H1 (cell line): Measurements from ENCODE around the gene GAS2. TPM values are rescaled to one million over a fixed set of nuclear protein-coding genes. Genes with fewer than 3 reads are reported as not detected.
A peak's percentile ranks its signal among the peaks of the same experiment; 100 is the strongest.

Source experiments
- CTCF ChIA-PET: fragments of 300-600 bp; sonication (Branson Sonifier 250); formaldehyde crosslinking; loops from one replicate; lab custom pipeline; 2021; ENCODE audit not compliant: partially characterized antibody; lab: Charles Lee
- POLR2A ChIA-PET: fragments of 300-600 bp; sonication (Branson Sonifier 250); formaldehyde crosslinking; loops from one replicate; lab custom pipeline; 2021; ENCODE audit warnings: inconsistent platforms; ENCODE audit not compliant: partially characterized antibody; lab: Charles Lee
- DNase-seq, 2 experiments: peaks; one replicate each; pipeline versions ENCODE4 v3.0.0 to v3.0.0-alpha.2; 2010 to 2022; ENCODE audit warnings: low spot score in 2 of 2, low read depth in 1 of 2, mixed read lengths in 1 of 2
- FAIRE-seq: peaks from 2 replicates; lab custom pipeline; 2011; peaks lifted over from hg19 to GRCh38; lab: Jason Lieb, UNC
- H2AFZ ChIP-seq: 2 replicates; pipeline ENCODE4 v1.8.1; 2012; ENCODE audit warnings: low read length, inconsistent platforms
- H2AK5ac ChIP-seq: 2 replicates; pipeline ENCODE4 v1.6.1; 2013; ENCODE audit warnings: low read depth, low read length
- H2BK120ac ChIP-seq: replicated peaks from 2 replicates; pipeline ENCODE3; 2013; ENCODE audit warnings: low read depth, low read length, inconsistent platforms
- H2BK12ac ChIP-seq: 2 replicates; pipeline ENCODE4 v1.6.1; 2013; ENCODE audit warnings: low read depth, low read length
- H2BK15ac ChIP-seq: 2 replicates; pipeline ENCODE4 v1.6.1; 2013; ENCODE audit warnings: low read length
- H2BK20ac ChIP-seq: 2 replicates; pipeline ENCODE4 v1.6.1; 2013; ENCODE audit warnings: low read length
- H2BK5ac ChIP-seq: 2 replicates; pipeline ENCODE4 v1.6.1; 2013; ENCODE audit warnings: low read depth, low read length
- H3K14ac ChIP-seq: 2 replicates; pipeline ENCODE4 v1.6.1; 2013; ENCODE audit warnings: inconsistent platforms; ENCODE audit not compliant: insufficient read length
- H3K18ac ChIP-seq: 2 replicates; pipeline ENCODE4 v1.6.1; 2013; ENCODE audit warnings: low read length; ENCODE audit errors: extremely low read depth
- H3K23ac ChIP-seq: 2 replicates; pipeline ENCODE4 v1.6.1; 2013; ENCODE audit warnings: inconsistent platforms; ENCODE audit not compliant: insufficient read length
- H3K23me2 ChIP-seq: 2 replicates; pipeline ENCODE4 v1.6.1; 2013; ENCODE audit warnings: low read depth, low read length
- H3K27ac ChIP-seq: 2 replicates; pipeline ENCODE4 v1.6.1; 2011; ENCODE audit warnings: low read depth, low read length, inconsistent platforms
- H3K27me3 ChIP-seq, 4 experiments: replicated peaks in 1 of 4; 1 replicate in 1 of 4; 2 replicates in 3 of 4; pipeline versions ENCODE4 v1.6.1 to v1.8.1; 2011 to 2013; ENCODE audit warnings: low read length in 3 of 4, mild to moderate bottlenecking in 3 of 4, inconsistent platforms in 2 of 4, mixed read lengths in 2 of 4, moderate library complexity in 1 of 4; ENCODE audit not compliant: control insufficient read depth in 3 of 4, insufficient read depth in 3 of 4; ENCODE audit errors: extremely low read depth in 1 of 4
- H3K36me3 ChIP-seq, 4 experiments: 2 replicates each; pipeline versions ENCODE4 v1.6.1 to v1.8.1; 2011 to 2013; ENCODE audit warnings: mild to moderate bottlenecking in 4 of 4, low read length in 3 of 4, moderate library complexity in 2 of 4, control low read depth in 1 of 4, inconsistent platforms in 1 of 4; ENCODE audit not compliant: insufficient read depth in 4 of 4, control insufficient read depth in 2 of 4
- H3K4ac ChIP-seq: replicated peaks from 2 replicates; pipeline ENCODE3; 2013; ENCODE audit warnings: low read length, low read depth, mixed read lengths, inconsistent platforms; ENCODE audit not compliant: insufficient read length
- H3K4me1 ChIP-seq, 4 experiments: replicated peaks in 1 of 4; 1 replicate in 1 of 4; 2 replicates in 3 of 4; pipeline versions ENCODE4 v1.6.1 to v1.8.1; 2011 to 2013; ENCODE audit warnings: low read length in 3 of 4, inconsistent platforms in 2 of 4, mixed read lengths in 1 of 4; ENCODE audit not compliant: insufficient read depth in 4 of 4, control insufficient read depth in 3 of 4
- H3K4me2 ChIP-seq, 2 experiments: 2 replicates each; pipeline versions ENCODE4 v1.6.1 to v1.8.1; 2011 to 2013; ENCODE audit warnings: low read depth in 2 of 2, low read length in 2 of 2, control low read depth in 1 of 2, inconsistent platforms in 1 of 2, mild to moderate bottlenecking in 1 of 2; ENCODE audit not compliant: insufficient read depth in 1 of 2
- H3K4me3 ChIP-seq, 4 experiments: fragments of 200-600, 300-600 bp in 1 of 4; sonication (generic), shearing (Covaris generic), sonication (Bioruptor Twin) in 1 of 4; 2 replicates each; pipeline versions ENCODE4 v1.5.1 to v1.8.1; 2011 to 2016; ENCODE audit warnings: low read length in 4 of 4, low read depth in 3 of 4, control low read depth in 2 of 4, inconsistent platforms in 2 of 4, mild to moderate bottlenecking in 2 of 4, mixed read lengths in 1 of 4, moderate library complexity in 1 of 4; ENCODE audit not compliant: insufficient read depth in 2 of 4; ENCODE audit errors: extremely low read depth in 1 of 4
- H3K56ac ChIP-seq: replicated peaks from 2 replicates; pipeline ENCODE3; 2013; ENCODE audit warnings: low read depth, mild to moderate bottlenecking, mixed read lengths, low read length, inconsistent platforms; ENCODE audit not compliant: insufficient read length
- H3K79me1 ChIP-seq: 2 replicates; pipeline ENCODE4 v1.6.1; 2013; ENCODE audit warnings: low read depth, low read length, control low read depth
- H3K79me2 ChIP-seq, 2 experiments: 2 replicates each; pipeline versions ENCODE4 v1.6.1 to v1.8.1; 2012 to 2013; ENCODE audit warnings: low read length in 2 of 2, mild to moderate bottlenecking in 2 of 2, inconsistent platforms in 1 of 2; ENCODE audit not compliant: insufficient read depth in 2 of 2, control insufficient read depth in 1 of 2
- H3K9ac ChIP-seq, 4 experiments: replicated peaks in 1 of 4; 1 replicate in 1 of 4; 2 replicates in 3 of 4; pipeline versions ENCODE4 v1.6.1 to v1.8.1; 2011 to 2013; ENCODE audit warnings: low read depth in 3 of 4, low read length in 3 of 4, control low read depth in 2 of 4, mild to moderate bottlenecking in 2 of 4, moderate library complexity in 2 of 4, inconsistent platforms in 1 of 4; ENCODE audit errors: extremely low read depth in 1 of 4
- H3K9me3 ChIP-seq, 2 experiments: 2 replicates each; pipeline versions ENCODE4 v1.6.1 to v1.8.1; 2012 to 2013; ENCODE audit warnings: mild to moderate bottlenecking in 2 of 2, moderate library complexity in 2 of 2, control low read depth in 1 of 2, inconsistent platforms in 1 of 2, low read depth in 1 of 2, low read length in 1 of 2, mixed read lengths in 1 of 2; ENCODE audit not compliant: insufficient read depth in 2 of 2
- H4K20me1 ChIP-seq, 2 experiments: replicated peaks in 1 of 2; 2 replicates each; pipeline versions ENCODE3 to v1.8.1; 2011 to 2013; ENCODE audit warnings: inconsistent platforms in 2 of 2, low read length in 2 of 2, mild to moderate bottlenecking in 1 of 2; ENCODE audit not compliant: insufficient read depth in 2 of 2, control insufficient read depth in 1 of 2
- H4K5ac ChIP-seq: 2 replicates; pipeline ENCODE4 v1.6.1; 2013; ENCODE audit warnings: low read length, low read depth, mixed read lengths, inconsistent platforms; ENCODE audit not compliant: insufficient read length
- H4K8ac ChIP-seq: 2 replicates; pipeline ENCODE4 v1.8.0; 2013; ENCODE audit warnings: mild to moderate bottlenecking, moderate library complexity, low read length, inconsistent platforms; ENCODE audit not compliant: insufficient read depth; ENCODE audit errors: extremely low read depth
- H4K91ac ChIP-seq: replicated peaks from 2 replicates; pipeline ENCODE3; 2013; ENCODE audit warnings: low read length, mixed read lengths, inconsistent platforms; ENCODE audit not compliant: insufficient read length
- ASH2L ChIP-seq: fragments of 200-600, 300-600 bp; sonication (generic); IDR thresholded peaks from one replicate; pipeline ENCODE4 v1.7.1; 2017; ENCODE audit warnings: low read length
- BCL11A ChIP-seq, 2 experiments: IDR thresholded peaks; one replicate each; pipeline ENCODE4 v1.6.1; 2011; ENCODE audit warnings: low read depth in 2 of 2, low read length in 2 of 2, mild to moderate bottlenecking in 2 of 2
- BRCA1 ChIP-seq: IDR thresholded peaks from 2 replicates; pipeline ENCODE4 v1.6.1; 2012; ENCODE audit warnings: low read depth, low read length, improper control_type of control experiment
- CBX8 ChIP-seq: fragments of 300-800, 300-1000 bp; sonication (generic); IDR thresholded peaks from 2 replicates; pipeline ENCODE4 v1.7.1; 2016; ENCODE audit warnings: low read depth, low read length, borderline replicate concordance
- CHD1 ChIP-seq: IDR thresholded peaks from 2 replicates; pipeline ENCODE4 v1.6.1; 2012; ENCODE audit warnings: low read depth, low read length, improper control_type of control experiment
- CHD2 ChIP-seq: IDR thresholded peaks from 2 replicates; pipeline ENCODE4 v1.6.1; 2012; ENCODE audit warnings: low read length, improper control_type of control experiment
- EGR1 ChIP-seq: IDR thresholded peaks from 2 replicates; pipeline ENCODE4 v1.6.1; 2011; ENCODE audit warnings: low read depth, low read length, borderline replicate concordance
- GTF2F1 ChIP-seq: IDR thresholded peaks from 2 replicates; pipeline ENCODE4 v1.6.1; 2012; ENCODE audit warnings: low read depth, low read length, improper control_type of control experiment, borderline replicate concordance
- JUND ChIP-seq: IDR thresholded peaks from 2 replicates; pipeline ENCODE4 v1.6.1; 2011; ENCODE audit warnings: mild to moderate bottlenecking, improper control_type of control experiment, low read length
- KDM1A ChIP-seq: fragments of 200-600, 300-600 bp; sonication (generic); IDR thresholded peaks from 2 replicates; pipeline ENCODE4 v1.7.1; 2016; ENCODE audit warnings: mild to moderate bottlenecking, low read length, borderline replicate concordance
- NANOG ChIP-seq: IDR thresholded peaks from 2 replicates; pipeline ENCODE4 v1.6.1; 2011; ENCODE audit warnings: low read length, low read depth, mild to moderate bottlenecking, inconsistent platforms; ENCODE audit not compliant: insufficient read depth, poor library complexity, severe bottlenecking
- PHF8 ChIP-seq: fragments of 200-600 bp; sonication (generic); conservative IDR thresholded peaks from 2 replicates; pipeline ENCODE4 v1.7.1; 2012; ENCODE audit warnings: low read depth, mild to moderate bottlenecking, inconsistent platforms, low read length, moderate library complexity
- POLR2A ChIP-seq, 2 experiments: IDR thresholded peaks; 1 replicate in 1 of 2; 2 replicates in 1 of 2; pipeline ENCODE4 v1.6.1; 2011; ENCODE audit warnings: low read depth in 2 of 2, low read length in 2 of 2, mild to moderate bottlenecking in 2 of 2; ENCODE audit errors: control extremely low read depth in 1 of 2
- SIRT6 ChIP-seq: IDR thresholded peaks from one replicate; pipeline ENCODE4 v1.7.1; 2012; ENCODE audit warnings: low read length, inconsistent platforms
- SP1 ChIP-seq: IDR thresholded peaks from 2 replicates; pipeline ENCODE4 v1.6.1; 2011; ENCODE audit warnings: low read depth, low read length
- SP2 ChIP-seq: IDR thresholded peaks from 2 replicates; pipeline ENCODE4 v1.6.1; 2012; ENCODE audit warnings: mild to moderate bottlenecking, low read length, inconsistent platforms
- SP4 ChIP-seq: IDR thresholded peaks from 2 replicates; pipeline ENCODE4 v1.6.1; 2012; ENCODE audit warnings: low read length, inconsistent platforms
- WGBS, 2 experiments: shearing (Covaris generic) in 1 of 2; methylation state at CpG; one replicate each; pipeline versions ENCODE4 v1.1.6 to v1.1.7; 2013 to 2015; ENCODE audit warnings: low lambda C conversion rate in 2 of 2, mixed read lengths in 2 of 2, inconsistent platforms in 1 of 2, low coverage in 1 of 2, missing lambda C conversion rate in 1 of 2; ENCODE audit not compliant: insufficient replicate concordance in 2 of 2, insufficient coverage in 1 of 2, insufficient read length in 1 of 2; ENCODE audit errors: extremely low coverage in 1 of 2, missing lambda C conversion rate in 1 of 2; 5-methylcytosine and 5-hydroxymethylcytosine counted together
- polyA plus RNA-seq, 7 experiments: library from polyadenylated mRNA; depleted of rRNA in 3 of 7; stranded (reverse) in 5 of 7; unstranded in 2 of 7; fragments of >200 nt in 5 of 7; fragments of 200-250 nt in 2 of 7; gene quantifications; 1 replicate in 5 of 7; 2 replicates in 1 of 7; 4 replicates in 1 of 7; pipeline versions ENCODE4 v1.2.1 to v1.2.3, GENCODE V29; 2011 to 2013; ENCODE audit warnings: missing spikeins in 2 of 7, mixed read lengths in 2 of 7
- total RNA-seq: library from RNA; stranded (reverse); fragmentation: NEBNext Ultra II Directional; extraction: Animal tissue kit (Norgen Biotek cat#: 25700); gene quantifications from 2 replicates; pipeline ENCODE4 v1.2.1, GENCODE V29; 2021

GAS2 gene
- total and polyA plus RNA-seq, 2 of the 8 experiments (the other 6 are each of a cell fraction or from before 2014, with no cell fraction given): 0.70 to 1.7 TPM

DNA sequence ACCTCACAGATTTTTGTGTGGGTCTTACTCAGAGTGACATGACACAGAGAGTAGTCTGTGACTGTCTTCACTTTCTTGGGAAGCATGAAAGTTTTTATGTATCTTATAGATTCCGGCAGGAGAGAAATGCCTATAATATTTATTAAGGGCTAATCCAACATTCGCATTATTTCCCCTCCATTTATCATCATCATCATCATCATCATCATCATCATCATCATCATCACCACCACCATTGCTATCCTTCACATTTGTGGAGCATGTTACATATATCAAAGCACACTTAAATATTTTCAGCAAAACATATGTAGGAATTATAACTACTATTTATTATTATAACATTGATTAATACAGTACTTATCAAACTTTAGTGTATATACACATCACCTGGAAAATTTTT lies 66.2 kb downstream of the GAS2 start:
- Histone ChIP-seq H3K23ac (no peak overlapping the region), H2AFZ (no peak overlapping the region), H2BK20ac (no peak overlapping the region), H3K36me3 (no peaks in the 10 kb centered on the region), H3K9ac (no peak overlapping the region), H3K56ac (peak overlapping the region; percentile 64), H2BK120ac (no peak overlapping the region), H3K18ac (no peak overlapping the region), H3K14ac (no peak overlapping the region), H3K27ac (no peak overlapping the region), H4K5ac (no peak overlapping the region), H3K9me3 (no peaks in the 10 kb centered on the region), H3K27me3 (peaks cover 0 to 1% (median 0%) of the 10 kb centered on the region in 4 experiments; a peak in 1 of 7 replicates), H3K4ac (no peak overlapping the region), H2BK5ac (no peak overlapping the region), H4K91ac (no peak overlapping the region), H3K79me2 (no peaks in the 10 kb centered on the region), H4K20me1 (no peaks in the 10 kb centered on the region), H3K23me2 (no peaks in the 10 kb centered on the region; the same call in 1 of the 2 replicates), H3K4me1 (no peaks in the 10 kb centered on the region), H3K4me2 (no peak overlapping the region), H3K4me3 (no peak overlapping the region), H2BK12ac (no peak overlapping the region), H4K8ac (no peak overlapping the region), H3K79me1 (no peaks in the 10 kb centered on the region), H2AK5ac (no peak overlapping the region), H2BK15ac (no peak overlapping the region)
- TF ChIP-seq SP2 (no peak), KDM1A (no peak), SP4 (no peak), CHD2 (no peak), BRCA1 (no peak), CBX8 (no peak), GTF2F1 (no peak), ASH2L (no peak), SIRT6 (no peak), CHD1 (no peak), POLR2A (IDR thresholded peaks at IDR 0.05; ENCODE audit: control extremely low read depth in 1 of 2, low read depth in 2 of 2, low read length in 2 of 2) (no peak), PHF8 (no peak), NANOG (no peak), EGR1 (no peak), JUND (no peak), BCL11A (IDR thresholded peaks at IDR 0.05; ENCODE audit: low read depth in 2 of 2, low read length in 2 of 2) (no peak), SP1 (no peak)
- no peak for FAIRE-seq
- ChIA-PET POLR2A (no interaction called here), CTCF (no interaction called here)
- 91% methylated on average over 2 of the region's 2 CpGs; no CpG with 5 or more reads in 1 of the 2 experiments for WGBS, 2 experiments
- DNase-seq: no peak
